HEK293T (cell line): ENCODE measurements around the gene H3-3A.

Experiments used
- BHLHE40 ChIP-seq: fragments of 450-650 bp; IDR thresholded peaks from 2 replicates; pipeline ENCODE4 v1.6.1; 2016; ENCODE audit warnings: mild to moderate bottlenecking, moderate library complexity, borderline replicate concordance
- ELF4 ChIP-seq: fragments of 450-650 bp; IDR thresholded peaks from 2 replicates; pipeline ENCODE4 v1.6.1; 2017; ENCODE audit warnings: antibody characterized with exemption
- FOXA1 ChIP-seq: fragments of 450-650 bp; IDR thresholded peaks from 2 replicates; pipeline ENCODE4 v1.6.1; 2016; ENCODE audit warnings: mild to moderate bottlenecking
- FOXM1 ChIP-seq: fragments of 450-650 bp; IDR thresholded peaks from 2 replicates; pipeline ENCODE4 v1.6.1; 2017; ENCODE audit warnings: mild to moderate bottlenecking, borderline replicate concordance
- HDGF ChIP-seq: fragments of 450-650 bp; IDR thresholded peaks from 2 replicates; pipeline ENCODE4 v1.6.1; 2017; ENCODE audit warnings: antibody characterized with exemption, borderline replicate concordance
- LEF1 ChIP-seq: fragments of 450-650 bp; IDR thresholded peaks from 2 replicates; pipeline ENCODE4 v1.6.1; 2017; ENCODE audit warnings: mild to moderate bottlenecking, borderline replicate concordance
- NFRKB ChIP-seq: fragments of 450-650 bp; IDR thresholded peaks from 2 replicates; pipeline ENCODE4 v1.6.1; 2016; ENCODE audit warnings: mild to moderate bottlenecking, moderate library complexity
- SUZ12 ChIP-seq: fragments of 450-650 bp; IDR thresholded peaks from 2 replicates; pipeline ENCODE4 v1.6.1; 2016; ENCODE audit warnings: mild to moderate bottlenecking
- TARDBP ChIP-seq: fragments of 450-650 bp; IDR thresholded peaks from 2 replicates; pipeline ENCODE4 v1.6.1; 2016
- TF ChIP-seq, protein P1 (sequence below): fragments of 450-650 bp; IDR thresholded peaks from 2 replicates; pipeline ENCODE4 v1.6.1; 2016

DNA sequence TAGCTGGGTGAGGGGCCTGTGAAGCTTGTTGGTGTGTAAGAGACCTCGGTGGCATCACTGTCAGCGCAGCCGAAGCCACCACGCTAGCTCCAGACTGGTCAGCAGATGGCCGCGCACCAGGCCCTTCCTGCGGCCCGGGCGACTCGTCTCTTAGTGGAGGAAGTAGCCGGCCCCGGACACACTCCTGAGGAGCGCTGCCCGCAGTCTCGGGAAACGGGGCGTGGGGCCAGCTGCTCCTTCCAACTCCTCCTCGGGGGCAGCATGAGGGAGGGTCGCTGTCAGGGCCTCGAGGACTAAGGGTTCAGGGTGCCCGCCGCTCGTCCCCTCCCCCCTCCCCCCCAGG, 20.4 kb downstream of the H3-3A start:
- TF ChIP-seq BHLHE40 (no peak), TARDBP (no peak), NFRKB (no peak), LEF1 (no peak), ELF4 (no peak), HDGF (no peak), FOXA1 (no peak), SUZ12 (no peak), FOXM1 (no peak)
- TF ChIP-seq, protein P1, sequence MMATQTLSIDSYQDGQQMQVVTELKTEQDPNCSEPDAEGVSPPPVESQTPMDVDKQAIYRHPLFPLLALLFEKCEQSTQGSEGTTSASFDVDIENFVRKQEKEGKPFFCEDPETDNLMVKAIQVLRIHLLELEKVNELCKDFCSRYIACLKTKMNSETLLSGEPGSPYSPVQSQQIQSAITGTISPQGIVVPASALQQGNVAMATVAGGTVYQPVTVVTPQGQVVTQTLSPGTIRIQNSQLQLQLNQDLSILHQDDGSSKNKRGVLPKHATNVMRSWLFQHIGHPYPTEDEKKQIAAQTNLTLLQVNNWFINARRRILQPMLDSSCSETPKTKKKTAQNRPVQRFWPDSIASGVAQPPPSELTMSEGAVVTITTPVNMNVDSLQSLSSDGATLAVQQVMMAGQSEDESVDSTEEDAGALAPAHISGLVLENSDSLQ = no peak
